HepG2 (cell line): ENCODE data around the gene AMN. TPM values are rescaled to one million over a fixed set of nuclear protein-coding genes. Genes with fewer than 3 reads are reported as not detected.
A peak's percentile ranks its signal among the peaks of the same experiment; 100 is the strongest.

Experiments used
- JARID2 ChIP-seq: sonication (generic); formaldehyde crosslinking; IDR thresholded peaks from 2 replicates; pipeline ENCODE4 v1.8.1; 2023; ENCODE audit warnings: missing genetic modification reagents, inconsistent platforms; ENCODE audit not compliant: insufficient replicate concordance
- MYC ChIP-seq: sonication (generic); formaldehyde crosslinking; IDR thresholded peaks from 2 replicates; pipeline ENCODE4 v1.9.0; 2021; ENCODE audit warnings: missing genetic modification reagents, borderline replicate concordance
- NCOA5 ChIP-seq: sonication (generic); formaldehyde crosslinking; IDR thresholded peaks from 2 replicates; pipeline ENCODE4 v1.4.0; 2020; ENCODE audit warnings: missing genetic modification reagents
- PAF1 ChIP-seq: IDR thresholded peaks from 2 replicates; pipeline ENCODE4 v1.6.1; 2016; ENCODE audit warnings: missing genetic modification reagents, missing compliant biosample characterization
- PHB2 ChIP-seq: fragments of 450-650 bp; IDR thresholded peaks from 2 replicates; pipeline ENCODE4 v1.6.1; 2018; ENCODE audit not compliant: partially characterized antibody
- PHF21A ChIP-seq: sonication (generic); formaldehyde crosslinking; IDR thresholded peaks from 2 replicates; pipeline ENCODE4 v1.5.0; 2020; ENCODE audit warnings: mild to moderate bottlenecking, missing genetic modification reagents
- PHF5A ChIP-seq: IDR thresholded peaks from one replicate; pipeline ENCODE4 v1.6.1; 2018; ENCODE audit warnings: low read depth, missing genetic modification reagents; ENCODE audit not compliant: unreplicated experiment
- POLR2AphosphoS5 ChIP-seq: IDR thresholded peaks from 2 replicates; pipeline ENCODE4 v1.6.1; 2012; ENCODE audit warnings: low read depth, low read length
- ZBTB7A ChIP-seq: sonication (generic); formaldehyde crosslinking; IDR thresholded peaks from 2 replicates; pipeline ENCODE4 v1.8.0; 2022; ENCODE audit warnings: mild to moderate bottlenecking, missing genetic modification reagents
- ZC3H13 ChIP-seq: sonication (generic); formaldehyde crosslinking; IDR thresholded peaks from 2 replicates; pipeline ENCODE4 v1.8.1; 2023; ENCODE audit warnings: mild to moderate bottlenecking, missing genetic modification reagents, moderate library complexity
- ZFY ChIP-seq: sonication (generic); formaldehyde crosslinking; IDR thresholded peaks from 2 replicates; pipeline ENCODE4 v1.4.0; 2020; ENCODE audit warnings: missing genetic modification reagents
- ZNF317 ChIP-seq: sonication (generic); formaldehyde crosslinking; IDR thresholded peaks from 2 replicates; pipeline ENCODE4 v1.5.0; 2020; ENCODE audit warnings: mild to moderate bottlenecking, missing genetic modification reagents
- polyA plus RNA-seq, 8 experiments: library from polyadenylated mRNA; depleted of rRNA in 3 of 8; stranded (reverse) in 7 of 8; unstranded in 1 of 8; fragments of >200 nt; fragmentation: Illumina TruSeq in 4 of 8; extraction: Trizol in 4 of 8; gene quantifications; 2 replicates each; pipeline versions ENCODE4 v1.2.1 to v1.2.3, GENCODE V29; 2011 to 2016; ENCODE audit warnings: low read depth in 4 of 8, missing spikeins in 1 of 8, mixed read lengths in 1 of 8; ENCODE audit not compliant: insufficient read depth in 1 of 8
- total RNA-seq, 5 experiments: library from RNA; depleted of rRNA; stranded (reverse); fragments of >200 nt; fragmentation: Illumina TruSeq; extraction: Trizol; gene quantifications; 2 replicates each; pipeline ENCODE4 v1.2.3, GENCODE V29; 2016; ENCODE audit warnings: low read depth in 1 of 5
- TF ChIP-seq, protein P1 (sequence below): sonication (generic); formaldehyde crosslinking; IDR thresholded peaks from 2 replicates; pipeline ENCODE4 v1.5.1; 2020; ENCODE audit warnings: missing genetic modification reagents, mild to moderate bottlenecking, borderline replicate concordance
- TF ChIP-seq, protein P2 (sequence below): sonication (generic); formaldehyde crosslinking; IDR thresholded peaks from 2 replicates; pipeline ENCODE4 v1.4.0; 2020; ENCODE audit warnings: missing genetic modification reagents, mild to moderate bottlenecking, borderline replicate concordance
- TF ChIP-seq, protein P3 (sequence below): IDR thresholded peaks from 2 replicates; pipeline ENCODE4 v1.6.1; 2016; ENCODE audit warnings: low read depth, missing genetic modification reagents, missing compliant biosample characterization
- TF ChIP-seq, protein P4 (sequence below): sonication (generic); formaldehyde crosslinking; IDR thresholded peaks from 2 replicates; pipeline ENCODE4 v1.8.1; 2023; ENCODE audit warnings: missing genetic modification reagents, inconsistent platforms, borderline replicate concordance

Gene AMN
- total and polyA plus RNA-seq, 2 of the 13 experiments (the other 11 are each of a cell fraction or from before 2014, with no cell fraction given), result 9.8 to 33.1 TPM

DNA sequence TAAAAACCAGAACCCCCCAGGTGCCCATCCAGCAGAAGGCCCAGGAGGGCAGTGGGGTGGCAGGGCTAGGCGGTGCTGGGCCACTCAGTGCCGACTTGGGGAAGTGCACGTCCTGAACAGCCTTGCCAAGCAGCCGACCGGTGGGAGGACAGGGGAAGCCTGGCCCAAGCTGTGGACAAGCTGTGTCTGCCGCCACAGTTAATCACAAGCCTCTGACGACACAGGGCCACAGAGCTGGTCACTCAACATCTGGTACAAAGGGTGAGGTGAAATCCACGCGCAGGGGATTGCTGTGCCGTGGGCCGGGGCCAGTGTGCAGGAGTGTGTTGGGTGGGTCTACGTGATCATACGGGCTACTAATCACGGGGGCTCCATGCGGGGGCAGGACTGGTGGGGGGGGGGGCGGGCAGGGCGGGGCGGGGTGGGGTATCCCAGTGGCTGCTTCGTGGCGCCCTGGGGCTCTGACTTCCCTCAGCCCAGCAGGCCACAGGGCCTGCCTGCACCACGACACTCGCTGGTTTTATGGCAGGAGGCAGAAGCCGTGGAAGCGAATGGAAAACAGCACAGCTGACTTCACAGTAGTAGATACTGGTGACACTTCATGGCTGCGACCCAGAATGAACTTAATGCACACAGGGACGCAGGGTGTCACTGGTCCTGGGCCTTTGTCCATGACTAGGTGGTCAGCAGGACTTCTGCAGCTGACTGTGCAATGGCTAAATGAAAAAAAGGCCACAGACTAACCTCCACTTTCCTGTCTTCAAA is 10.2 kb downstream of the AMN start (continued):
- TF ChIP-seq, protein P1, sequence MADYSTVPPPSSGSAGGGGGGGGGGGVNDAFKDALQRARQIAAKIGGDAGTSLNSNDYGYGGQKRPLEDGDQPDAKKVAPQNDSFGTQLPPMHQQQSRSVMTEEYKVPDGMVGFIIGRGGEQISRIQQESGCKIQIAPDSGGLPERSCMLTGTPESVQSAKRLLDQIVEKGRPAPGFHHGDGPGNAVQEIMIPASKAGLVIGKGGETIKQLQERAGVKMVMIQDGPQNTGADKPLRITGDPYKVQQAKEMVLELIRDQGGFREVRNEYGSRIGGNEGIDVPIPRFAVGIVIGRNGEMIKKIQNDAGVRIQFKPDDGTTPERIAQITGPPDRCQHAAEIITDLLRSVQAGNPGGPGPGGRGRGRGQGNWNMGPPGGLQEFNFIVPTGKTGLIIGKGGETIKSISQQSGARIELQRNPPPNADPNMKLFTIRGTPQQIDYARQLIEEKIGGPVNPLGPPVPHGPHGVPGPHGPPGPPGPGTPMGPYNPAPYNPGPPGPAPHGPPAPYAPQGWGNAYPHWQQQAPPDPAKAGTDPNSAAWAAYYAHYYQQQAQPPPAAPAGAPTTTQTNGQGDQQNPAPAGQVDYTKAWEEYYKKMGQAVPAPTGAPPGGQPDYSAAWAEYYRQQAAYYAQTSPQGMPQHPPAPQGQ (CRISPR knock-in tag), result no peak
- TF ChIP-seq PHF21A (CRISPR knock-in tag) (no peak), PHB2 (no peak), ZC3H13 (no peak), POLR2AphosphoS5 (0 out of 2 replicates have a peak, but pooled peaks have one; percentile 20), ZBTB7A (CRISPR knock-in tag) (no peak), ZFY (CRISPR knock-in tag) (no peak), JARID2 (CRISPR knock-in tag) (no peak), NCOA5 (no peak), PAF1 (CRISPR knock-in tag) (no peak), MYC (CRISPR knock-in tag) (no peak), PHF5A (CRISPR knock-in tag) (no peak), ZNF317 (CRISPR knock-in tag) (no peak)
- TF ChIP-seq, protein P2, sequence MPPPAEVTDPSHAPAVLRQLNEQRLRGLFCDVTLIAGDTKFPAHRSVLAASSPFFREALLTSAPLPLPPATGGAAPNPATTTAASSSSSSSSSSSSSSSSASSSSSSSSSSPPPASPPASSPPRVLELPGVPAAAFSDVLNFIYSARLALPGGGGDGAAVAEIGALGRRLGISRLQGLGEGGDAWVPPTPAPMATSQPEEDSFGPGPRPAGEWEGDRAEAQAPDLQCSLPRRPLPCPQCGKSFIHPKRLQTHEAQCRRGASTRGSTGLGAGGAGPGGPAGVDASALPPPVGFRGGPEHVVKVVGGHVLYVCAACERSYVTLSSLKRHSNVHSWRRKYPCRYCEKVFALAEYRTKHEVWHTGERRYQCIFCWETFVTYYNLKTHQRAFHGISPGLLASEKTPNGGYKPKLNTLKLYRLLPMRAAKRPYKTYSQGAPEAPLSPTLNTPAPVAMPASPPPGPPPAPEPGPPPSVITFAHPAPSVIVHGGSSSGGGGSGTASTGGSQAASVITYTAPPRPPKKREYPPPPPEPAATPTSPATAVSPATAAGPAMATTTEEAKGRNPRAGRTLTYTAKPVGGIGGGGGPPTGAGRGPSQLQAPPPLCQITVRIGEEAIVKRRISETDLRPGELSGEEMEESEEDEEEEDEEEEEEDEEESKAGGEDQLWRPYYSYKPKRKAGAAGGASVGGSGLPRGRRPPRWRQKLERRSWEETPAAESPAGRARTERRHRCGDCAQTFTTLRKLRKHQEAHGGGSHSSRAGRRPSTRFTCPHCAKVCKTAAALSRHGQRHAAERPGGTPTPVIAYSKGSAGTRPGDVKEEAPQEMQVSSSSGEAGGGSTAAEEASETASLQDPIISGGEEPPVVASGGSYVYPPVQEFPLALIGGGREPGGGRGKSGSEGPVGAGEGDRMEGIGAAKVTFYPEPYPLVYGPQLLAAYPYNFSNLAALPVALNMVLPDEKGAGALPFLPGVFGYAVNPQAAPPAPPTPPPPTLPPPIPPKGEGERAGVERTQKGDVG (CRISPR knock-in tag), result no peak
- TF ChIP-seq, protein P3, sequence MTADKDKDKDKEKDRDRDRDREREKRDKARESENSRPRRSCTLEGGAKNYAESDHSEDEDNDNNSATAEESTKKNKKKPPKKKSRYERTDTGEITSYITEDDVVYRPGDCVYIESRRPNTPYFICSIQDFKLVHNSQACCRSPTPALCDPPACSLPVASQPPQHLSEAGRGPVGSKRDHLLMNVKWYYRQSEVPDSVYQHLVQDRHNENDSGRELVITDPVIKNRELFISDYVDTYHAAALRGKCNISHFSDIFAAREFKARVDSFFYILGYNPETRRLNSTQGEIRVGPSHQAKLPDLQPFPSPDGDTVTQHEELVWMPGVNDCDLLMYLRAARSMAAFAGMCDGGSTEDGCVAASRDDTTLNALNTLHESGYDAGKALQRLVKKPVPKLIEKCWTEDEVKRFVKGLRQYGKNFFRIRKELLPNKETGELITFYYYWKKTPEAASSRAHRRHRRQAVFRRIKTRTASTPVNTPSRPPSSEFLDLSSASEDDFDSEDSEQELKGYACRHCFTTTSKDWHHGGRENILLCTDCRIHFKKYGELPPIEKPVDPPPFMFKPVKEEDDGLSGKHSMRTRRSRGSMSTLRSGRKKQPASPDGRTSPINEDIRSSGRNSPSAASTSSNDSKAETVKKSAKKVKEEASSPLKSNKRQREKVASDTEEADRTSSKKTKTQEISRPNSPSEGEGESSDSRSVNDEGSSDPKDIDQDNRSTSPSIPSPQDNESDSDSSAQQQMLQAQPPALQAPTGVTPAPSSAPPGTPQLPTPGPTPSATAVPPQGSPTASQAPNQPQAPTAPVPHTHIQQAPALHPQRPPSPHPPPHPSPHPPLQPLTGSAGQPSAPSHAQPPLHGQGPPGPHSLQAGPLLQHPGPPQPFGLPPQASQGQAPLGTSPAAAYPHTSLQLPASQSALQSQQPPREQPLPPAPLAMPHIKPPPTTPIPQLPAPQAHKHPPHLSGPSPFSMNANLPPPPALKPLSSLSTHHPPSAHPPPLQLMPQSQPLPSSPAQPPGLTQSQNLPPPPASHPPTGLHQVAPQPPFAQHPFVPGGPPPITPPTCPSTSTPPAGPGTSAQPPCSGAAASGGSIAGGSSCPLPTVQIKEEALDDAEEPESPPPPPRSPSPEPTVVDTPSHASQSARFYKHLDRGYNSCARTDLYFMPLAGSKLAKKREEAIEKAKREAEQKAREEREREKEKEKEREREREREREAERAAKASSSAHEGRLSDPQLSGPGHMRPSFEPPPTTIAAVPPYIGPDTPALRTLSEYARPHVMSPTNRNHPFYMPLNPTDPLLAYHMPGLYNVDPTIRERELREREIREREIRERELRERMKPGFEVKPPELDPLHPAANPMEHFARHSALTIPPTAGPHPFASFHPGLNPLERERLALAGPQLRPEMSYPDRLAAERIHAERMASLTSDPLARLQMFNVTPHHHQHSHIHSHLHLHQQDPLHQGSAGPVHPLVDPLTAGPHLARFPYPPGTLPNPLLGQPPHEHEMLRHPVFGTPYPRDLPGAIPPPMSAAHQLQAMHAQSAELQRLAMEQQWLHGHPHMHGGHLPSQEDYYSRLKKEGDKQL (CRISPR knock-in tag), result no peak
- TF ChIP-seq, protein P4, sequence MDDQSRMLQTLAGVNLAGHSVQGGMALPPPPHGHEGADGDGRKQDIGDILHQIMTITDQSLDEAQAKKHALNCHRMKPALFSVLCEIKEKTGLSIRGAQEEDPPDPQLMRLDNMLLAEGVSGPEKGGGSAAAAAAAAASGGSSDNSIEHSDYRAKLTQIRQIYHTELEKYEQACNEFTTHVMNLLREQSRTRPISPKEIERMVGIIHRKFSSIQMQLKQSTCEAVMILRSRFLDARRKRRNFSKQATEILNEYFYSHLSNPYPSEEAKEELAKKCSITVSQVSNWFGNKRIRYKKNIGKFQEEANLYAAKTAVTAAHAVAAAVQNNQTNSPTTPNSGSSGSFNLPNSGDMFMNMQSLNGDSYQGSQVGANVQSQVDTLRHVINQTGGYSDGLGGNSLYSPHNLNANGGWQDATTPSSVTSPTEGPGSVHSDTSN (CRISPR knock-in tag), result no peak
